IMR-90 (cell line): ENCODE results near the gene RPS3. TPM values are rescaled to one million over a fixed set of nuclear protein-coding genes. Genes with fewer than 3 reads are reported as not detected.

Experiments
- ATAC-seq: fragments of 200-7000 bp; cut with Tn5 transposase; 2 replicates; pipeline ENCODE4 v1.9.1; 2020; ENCODE audit warnings: low read depth, mild to moderate bottlenecking, moderate library complexity
- BruUV-seq: library from RNA; stranded (reverse); fragments of 400-500 nt; replicated peaks from 2 replicates; lab custom pipeline; 2021; lab: Mats Ljungman, UMichigan
- CTCF ChIA-PET: fragments of 300-600 bp; formaldehyde crosslinking; extraction: SDS; loops from one replicate; lab custom pipeline; 2021; ENCODE audit warnings: antibody characterized with exemption; lab: Yijun Ruan, JAX
- POLR2A ChIA-PET: fragments of 300-600 bp; sonication (Branson Sonifier 250); formaldehyde crosslinking; loops from one replicate; lab custom pipeline; 2022; ENCODE audit warnings: antibody characterized with exemption; ENCODE audit not compliant: unreplicated experiment; lab: Charles Lee
- DNase-seq: peaks from one replicate; pipeline ENCODE4 v3.0.0; 2013
- H2AFZ ChIP-seq: replicated peaks from 2 replicates; pipeline ENCODE3; 2013; ENCODE audit warnings: low read length, mild to moderate bottlenecking; ENCODE audit not compliant: poor library complexity
- H2AK5ac ChIP-seq: 2 replicates; pipeline ENCODE4 v1.6.1; 2013; ENCODE audit warnings: low read depth, low read length, inconsistent platforms
- H2AK9ac ChIP-seq: replicated peaks from 2 replicates; pipeline ENCODE3; 2013; ENCODE audit warnings: mild to moderate bottlenecking, low read depth, low read length, moderate library complexity; ENCODE audit not compliant: poor library complexity
- H2BK120ac ChIP-seq: 2 replicates; pipeline ENCODE4 v1.6.1; 2013; ENCODE audit warnings: low read depth, low read length, inconsistent platforms
- H2BK15ac ChIP-seq: 3 replicates; pipeline ENCODE4 v1.6.1; 2013; ENCODE audit warnings: low read depth, low read length, inconsistent platforms
- H2BK20ac ChIP-seq: 2 replicates; pipeline ENCODE4 v1.6.1; 2013; ENCODE audit warnings: low read depth, mild to moderate bottlenecking, inconsistent platforms, low read length, moderate library complexity
- H2BK5ac ChIP-seq: 2 replicates; pipeline ENCODE4 v1.6.1; 2013; ENCODE audit warnings: mild to moderate bottlenecking, low read depth, low read length, inconsistent platforms; ENCODE audit not compliant: poor library complexity, severe bottlenecking
- H3K14ac ChIP-seq: replicated peaks from 2 replicates; pipeline ENCODE4 v1.6.1; 2013; ENCODE audit warnings: low read depth, low read length, inconsistent platforms
- H3K18ac ChIP-seq: 2 replicates; pipeline ENCODE4 v1.6.1; 2013; ENCODE audit warnings: low read depth, low read length, control low read depth
- H3K23ac ChIP-seq: 2 replicates; pipeline ENCODE4 v1.6.1; 2013; ENCODE audit warnings: low read depth, low read length, inconsistent platforms
- H3K27ac ChIP-seq: 2 replicates; pipeline ENCODE4 v1.5.1; 2013; ENCODE audit warnings: mild to moderate bottlenecking, control low read depth, low read length; ENCODE audit not compliant: insufficient read depth
- H3K27me3 ChIP-seq: 2 replicates; pipeline ENCODE4 v1.6.1; 2013; ENCODE audit warnings: low read length; ENCODE audit not compliant: control insufficient read depth, insufficient read depth
- H3K36me3 ChIP-seq: 2 replicates; pipeline ENCODE4 v1.6.1; 2013; ENCODE audit warnings: low read length, mixed read lengths; ENCODE audit not compliant: control insufficient read depth, insufficient read depth
- H3K4ac ChIP-seq: 2 replicates; pipeline ENCODE4 v1.6.1; 2013; ENCODE audit warnings: low read depth, low read length, inconsistent platforms
- H3K4me1 ChIP-seq: 2 replicates; pipeline ENCODE4 v1.6.1; 2013; ENCODE audit warnings: low read length, mixed read lengths; ENCODE audit not compliant: control insufficient read depth, insufficient read depth
- H3K4me2 ChIP-seq: 2 replicates; pipeline ENCODE4 v1.6.1; 2013; ENCODE audit warnings: low read depth, mild to moderate bottlenecking, control low read depth, low read length, moderate library complexity
- H3K4me3 ChIP-seq: 2 replicates; pipeline ENCODE4 v1.5.1; 2013; ENCODE audit warnings: low read depth, mild to moderate bottlenecking, control low read depth, low read length, moderate library complexity; ENCODE audit not compliant: insufficient read depth
- H3K56ac ChIP-seq: 2 replicates; pipeline ENCODE4 v1.6.1; 2013; ENCODE audit warnings: low read length, inconsistent platforms; ENCODE audit not compliant: insufficient read depth; ENCODE audit errors: extremely low read depth
- H3K79me1 ChIP-seq, 2 experiments: 2 replicates each; pipeline ENCODE4 v1.6.1; 2013; ENCODE audit warnings: low read length in 2 of 2, inconsistent platforms in 1 of 2, low read depth in 1 of 2
- H3K9ac ChIP-seq: 2 replicates; pipeline ENCODE4 v1.6.1; 2013; ENCODE audit warnings: low read depth, low read length, control low read depth
- H3K9me1 ChIP-seq: 2 replicates; pipeline ENCODE4 v1.6.1; 2013; ENCODE audit warnings: low read length, inconsistent platforms; ENCODE audit not compliant: insufficient read depth
- H3K9me3 ChIP-seq: 2 replicates; pipeline ENCODE4 v1.6.1; 2013; ENCODE audit warnings: low read length; ENCODE audit not compliant: control insufficient read depth, insufficient read depth
- H4K20me1 ChIP-seq: 2 replicates; pipeline ENCODE4 v1.6.1; 2013; ENCODE audit warnings: low read length, inconsistent platforms; ENCODE audit not compliant: insufficient read depth
- H4K5ac ChIP-seq: 2 replicates; pipeline ENCODE4 v1.6.1; 2013; ENCODE audit warnings: mild to moderate bottlenecking, low read depth, low read length, control low read depth
- H4K8ac ChIP-seq, 2 experiments: 2 replicates each; pipeline ENCODE4 v1.6.1; 2013; ENCODE audit warnings: low read depth in 2 of 2, low read length in 2 of 2, control low read depth in 1 of 2, inconsistent platforms in 1 of 2
- H4K91ac ChIP-seq: 2 replicates; pipeline ENCODE4 v1.6.1; 2013; ENCODE audit warnings: low read depth, low read length, inconsistent platforms; ENCODE audit not compliant: insufficient read depth
- BHLHE40 ChIP-seq: fragments of 150-350 bp; IDR thresholded peaks from 2 replicates; pipeline ENCODE4 v1.6.1; 2016; ENCODE audit warnings: mild to moderate bottlenecking, low read depth, low read length
- ELK1 ChIP-seq: fragments of 150-350 bp; IDR thresholded peaks from 2 replicates; pipeline ENCODE4 v1.6.1; 2016; ENCODE audit warnings: low read depth, mild to moderate bottlenecking, low read length, moderate library complexity, borderline replicate concordance
- MXI1 ChIP-seq: IDR thresholded peaks from 2 replicates; pipeline ENCODE4 v1.6.1; 2012; ENCODE audit warnings: low read depth, mild to moderate bottlenecking, low read length, moderate library complexity, borderline replicate concordance
- RCOR1 ChIP-seq: IDR thresholded peaks from 2 replicates; pipeline ENCODE4 v1.6.1; 2012; ENCODE audit warnings: mild to moderate bottlenecking, low read length, improper control_type of control experiment; ENCODE audit not compliant: insufficient replicate concordance
- WGBS, 2 experiments: methylation state at CpG; one replicate each; pipeline versions ENCODE4 v1.1.5 to v1.1.7; 2013; ENCODE audit warnings: missing lambda C conversion rate in 2 of 2; ENCODE audit not compliant: insufficient read length in 1 of 2; ENCODE audit errors: extremely low coverage in 2 of 2; 5-methylcytosine and 5-hydroxymethylcytosine counted together
- dilution Hi-C: fragments of 300-500 bp; cut with HindIII; formaldehyde crosslinking; loops from one replicate; pipeline ENCODE4 v1.14.3; 2018; ENCODE audit warnings: low sequenced_read_pairs; ENCODE audit not compliant: unreplicated experiment
- in situ Hi-C: fragments of 300-500 bp; cut with MboI; formaldehyde crosslinking; loops from 3 replicates; pipeline ENCODE4 v1.14.3; 2019; ENCODE audit warnings: low sequenced_read_pairs, inconsistent platforms, mixed read lengths
- intact Hi-C: fragments of 100-400 bp; cut with micrococcal nuclease; formaldehyde crosslinking; loops from 2 replicates; pipeline ENCODE4 v1.10.0; 2022
- polyA plus RNA-seq, 3 experiments: library from polyadenylated mRNA; depleted of rRNA; stranded (reverse); fragments of >200 nt; gene quantifications; 2 replicates each; pipeline ENCODE4 v1.2.3, GENCODE V29; 2012; ENCODE audit warnings: low replicate concordance in 1 of 3
- total RNA-seq: library from RNA; depleted of rRNA; stranded (reverse); fragments of >200 nt; gene quantifications from 2 replicates; pipeline ENCODE4 v1.2.3, GENCODE V29; 2012

The RPS3 gene
- total and polyA plus RNA-seq, 2 of the 4 experiments (the other 2 are of a cell fraction), result 2,360 to 2,477 TPM

DNA sequence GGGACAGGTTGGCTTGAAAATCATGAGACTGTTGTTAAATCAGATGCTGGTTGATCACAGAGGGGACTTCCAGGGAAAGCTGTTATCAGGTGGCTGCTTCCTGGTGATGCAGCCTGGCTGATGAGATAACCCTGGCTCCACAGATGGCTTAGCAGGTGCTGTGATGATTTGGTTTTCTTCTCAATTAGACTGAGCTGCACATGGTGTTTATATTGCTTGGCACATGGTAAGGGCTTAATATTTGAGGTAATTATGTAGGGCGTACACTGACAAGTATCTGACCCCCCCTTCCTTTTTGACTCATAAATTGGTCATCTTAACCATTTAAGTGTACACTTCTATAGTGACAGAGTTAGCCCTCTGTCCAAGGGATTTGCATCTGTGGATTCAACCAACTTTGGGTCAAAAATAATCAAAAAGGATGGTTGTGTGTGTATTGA, 7.0 kb downstream of the RPS3 start:
- Histone ChIP-seq H4K20me1 (peaks cover 75% of the 10 kb centered on the region), H3K27ac (no peak overlapping the region), H3K27me3 (no peaks in the 10 kb centered on the region), H3K4ac (no peak overlapping the region), H2AK9ac (no peak overlapping the region), H2BK5ac (no peak overlapping the region), H3K36me3 (peaks cover 56% of the 10 kb centered on the region), H4K5ac (no peak overlapping the region), H3K4me3 (no peak overlapping the region), H4K8ac (no peak overlapping the region), H2AFZ (no peak overlapping the region), H3K14ac (no peak overlapping the region), H3K18ac (no peak overlapping the region), H2BK120ac (no peak overlapping the region), H2BK15ac (no peak overlapping the region), H3K79me1 (peaks cover 19 to 62% of the 10 kb centered on the region in 2 experiments), H3K23ac (no peak overlapping the region), H2BK20ac (no peak overlapping the region), H3K9me1 (peaks cover 6% of the 10 kb centered on the region; the same call in 1 of the 2 replicates), H4K91ac (no peak overlapping the region), H2AK5ac (no peak overlapping the region), H3K4me2 (peak overlapping the region; percentile 1; the same call in 1 of the 2 replicates), H3K4me1 (peaks cover 5% of the 10 kb centered on the region), H3K9me3 (no peaks in the 10 kb centered on the region), H3K56ac (no peak overlapping the region), H3K9ac (no peak overlapping the region)
- ATAC-seq (peak; percentile 48), DNase-seq (peak; percentile 87)
- WGBS, 2 experiments, result no CpG with 5 or more reads among the region's 1 CpG
- in situ Hi-C loops, result no loop called here
- CTCF ChIA-PET, result no interaction called here
- POLR2A ChIA-PET, result no interaction called here
- dilution Hi-C loops, result no loop called here
- intact Hi-C loops, result no loop called here
- BruUV-seq, result no TSS peak
- TF ChIP-seq RCOR1, result peak; percentile 73
- peak; percentile 55; the same call in 1 of the 2 replicates for TF ChIP-seq BHLHE40
- no peak for TF ChIP-seq ELK1
- TF ChIP-seq MXI1, result peak; percentile 46; the same call in 1 of the 2 replicates
